ENCODE measurements around the gene DENND11.

DENND11 gene

GRCh38 chr7:141702892-141703291, 926 bp upstream of the DENND11 start:
- no peak for TF ChIP-seq CTCF (conservative IDR thresholded peaks at IDR 0.05; ENCODE audit: low read depth)
- no peak overlapping the region for H3K27ac ChIP-seq
- ChIA-PET POLR2A (ENCODE audit: low non-redundant PET) (no interaction called here), CTCF (interaction anchor here (0.6 kb wide), 1 partner anchor 48 kb away, joined by 3 read pairs; no protein-coding TSS in a partner anchor)
- DNase-seq (ENCODE audit: low spot score), result no peak

- peak overlapping the region; percentile 62 for H3K27ac ChIP-seq
- ChIA-PET POLR2A (ENCODE audit: low non-redundant PET) (no interaction called here), CTCF (interaction anchor here (0.7 to 1.1 kb wide), 2 partner anchors 36 to 528 kb away, joined by 3 to 6 read pairs; partner anchors contain the start of gene SSBP1)
- DNase-seq (ENCODE audit: low spot score), result peak; percentile 8
- TF ChIP-seq CTCF (conservative IDR thresholded peaks at IDR 0.05; ENCODE audit: low read depth), result no peak
Observed at GRCh38 chr7:141701489-141702046, 398 bp downstream of the DENND11 start.

GRCh38 chr7:141700848-141701371, 1.1 kb downstream of the DENND11 start:
- TF ChIP-seq CTCF (conservative IDR thresholded peaks at IDR 0.05; ENCODE audit: low read depth), result no peak
- CTCF ChIA-PET, result interaction anchor here (0.7 to 1.1 kb wide), 2 partner anchors 37 to 528 kb away, joined by 3 to 6 read pairs; partner anchors contain the start of gene SSBP1
- DNase-seq (ENCODE audit: low spot score), result peak; percentile 8
- POLR2A ChIA-PET (ENCODE audit: low non-redundant PET), result no interaction called here
- peak overlapping the region; percentile 62 for H3K27ac ChIP-seq

GRCh38 chr7:141700296-141700847, 1.6 kb downstream of the DENND11 start:
- no peak for TF ChIP-seq CTCF (conservative IDR thresholded peaks at IDR 0.05; ENCODE audit: low read depth)
- H3K27ac ChIP-seq, result peak overlapping the region; percentile 62
- no peak for DNase-seq (ENCODE audit: low spot score)
- ChIA-PET POLR2A (ENCODE audit: low non-redundant PET) (no interaction called here), CTCF (interaction anchor here (1.1 kb wide), 1 partner anchor 38 kb away, joined by 6 read pairs; the partner anchor contains the start of gene SSBP1)

- ChIA-PET POLR2A (ENCODE audit: low non-redundant PET) (no interaction called here), CTCF (interaction anchor here (0.5 kb wide), 1 partner anchor 54 kb away, joined by 4 read pairs; no protein-coding TSS in a partner anchor)
- DNase-seq (ENCODE audit: low spot score), result no peak
- TF ChIP-seq CTCF (conservative IDR thresholded peaks at IDR 0.05; ENCODE audit: low read depth), result no peak
- no peak overlapping the region for H3K27ac ChIP-seq
Observed at GRCh38 chr7:141699860-141700259, 2.1 kb downstream of the DENND11 start.

GRCh38 chr7:141698247-141699015, 3.5 kb downstream of the DENND11 start:
- no peak for TF ChIP-seq CTCF (conservative IDR thresholded peaks at IDR 0.05; ENCODE audit: low read depth)
- POLR2A ChIA-PET (ENCODE audit: low non-redundant PET), result no interaction called here
- H3K27ac ChIP-seq, result no peak overlapping the region
- no peak for DNase-seq (ENCODE audit: low spot score)
- CTCF ChIA-PET, result no interaction called here
